Fibroblast of pulmonary artery (primary cell): ENCODE measurements around the gene SPINK8.

Source experiments
- DNase-seq: peaks from one replicate; pipeline ENCODE4 v3.0.0-alpha.2; 2010; ENCODE audit warnings: low read depth
- H3K4me3 ChIP-seq: replicated peaks from 2 replicates; pipeline ENCODE4 v1.5.1; 2011; ENCODE audit warnings: low read depth, mild to moderate bottlenecking, control low read depth, low read length, moderate library complexity
- TF ChIP-seq, protein P1 (sequence below): IDR thresholded peaks from 2 replicates; pipeline ENCODE4 v1.5.1; 2011; ENCODE audit warnings: mild to moderate bottlenecking, control low read depth, low read length, inconsistent platforms; ENCODE audit errors: missing control alignments

SPINK8 gene

DNA sequence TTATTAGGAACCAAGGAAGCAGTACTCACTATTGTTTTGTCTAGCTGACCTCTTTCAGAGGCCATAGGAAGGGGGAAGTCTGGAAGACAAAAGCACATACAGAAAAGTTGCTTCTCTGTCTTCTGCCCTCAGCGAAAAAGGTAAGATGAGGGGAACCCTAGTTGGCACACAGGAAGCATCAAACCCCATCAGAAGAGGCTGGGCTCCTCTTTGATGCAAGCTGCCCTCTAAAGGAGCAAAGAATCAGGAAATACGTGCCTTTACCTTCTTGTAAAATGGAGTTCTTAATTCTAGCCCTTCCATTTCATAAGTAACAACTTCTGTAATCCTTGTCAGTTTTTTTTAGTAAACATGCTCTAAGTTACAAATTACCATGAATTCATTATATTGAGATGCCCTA, 12.5 kb downstream of the SPINK8 start:
- no peak overlapping the region for H3K4me3 ChIP-seq
- no peak for DNase-seq
- TF ChIP-seq, protein P1, sequence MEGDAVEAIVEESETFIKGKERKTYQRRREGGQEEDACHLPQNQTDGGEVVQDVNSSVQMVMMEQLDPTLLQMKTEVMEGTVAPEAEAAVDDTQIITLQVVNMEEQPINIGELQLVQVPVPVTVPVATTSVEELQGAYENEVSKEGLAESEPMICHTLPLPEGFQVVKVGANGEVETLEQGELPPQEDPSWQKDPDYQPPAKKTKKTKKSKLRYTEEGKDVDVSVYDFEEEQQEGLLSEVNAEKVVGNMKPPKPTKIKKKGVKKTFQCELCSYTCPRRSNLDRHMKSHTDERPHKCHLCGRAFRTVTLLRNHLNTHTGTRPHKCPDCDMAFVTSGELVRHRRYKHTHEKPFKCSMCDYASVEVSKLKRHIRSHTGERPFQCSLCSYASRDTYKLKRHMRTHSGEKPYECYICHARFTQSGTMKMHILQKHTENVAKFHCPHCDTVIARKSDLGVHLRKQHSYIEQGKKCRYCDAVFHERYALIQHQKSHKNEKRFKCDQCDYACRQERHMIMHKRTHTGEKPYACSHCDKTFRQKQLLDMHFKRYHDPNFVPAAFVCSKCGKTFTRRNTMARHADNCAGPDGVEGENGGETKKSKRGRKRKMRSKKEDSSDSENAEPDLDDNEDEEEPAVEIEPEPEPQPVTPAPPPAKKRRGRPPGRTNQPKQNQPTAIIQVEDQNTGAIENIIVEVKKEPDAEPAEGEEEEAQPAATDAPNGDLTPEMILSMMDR, result no peak

DNA sequence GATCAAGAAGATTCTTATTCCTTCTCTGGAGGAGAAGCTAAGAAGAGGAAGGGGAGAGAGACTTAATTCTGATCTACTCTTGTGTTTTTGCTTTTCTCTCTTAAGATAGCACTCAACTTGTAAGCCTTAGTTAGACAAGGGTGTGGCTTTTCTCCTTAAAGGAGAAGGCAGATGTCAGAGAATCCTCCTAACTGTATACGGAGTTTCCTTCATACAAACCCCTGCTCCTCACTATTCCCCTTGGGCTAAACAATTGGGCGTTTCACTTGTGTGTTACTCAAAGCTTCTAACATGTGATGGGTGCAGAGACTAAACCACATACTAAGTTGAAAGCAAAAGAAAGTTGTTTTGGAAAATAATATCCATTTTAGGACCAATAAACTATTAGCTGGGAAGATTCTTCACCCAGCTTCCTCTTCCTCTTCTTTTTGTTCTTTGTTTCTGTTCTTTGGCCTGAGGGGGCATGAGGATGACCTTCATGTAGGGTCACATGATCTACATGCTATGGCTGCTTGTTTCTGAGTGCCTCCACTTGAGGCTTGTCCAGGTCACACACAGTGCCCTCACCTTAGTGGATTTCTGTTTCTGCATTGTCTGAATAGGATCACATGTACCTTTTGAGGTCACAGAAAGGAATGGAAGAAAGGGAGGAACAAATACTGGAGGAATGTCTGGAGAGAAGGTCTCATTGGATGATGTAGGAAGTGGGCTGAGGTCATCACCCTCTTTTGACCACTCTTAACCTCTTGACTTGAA, 14.6 kb downstream of the SPINK8 start:
- DNase-seq, result no peak
- H3K4me3 ChIP-seq, result no peak overlapping the region
- TF ChIP-seq, protein P1, result no peak

DNA sequence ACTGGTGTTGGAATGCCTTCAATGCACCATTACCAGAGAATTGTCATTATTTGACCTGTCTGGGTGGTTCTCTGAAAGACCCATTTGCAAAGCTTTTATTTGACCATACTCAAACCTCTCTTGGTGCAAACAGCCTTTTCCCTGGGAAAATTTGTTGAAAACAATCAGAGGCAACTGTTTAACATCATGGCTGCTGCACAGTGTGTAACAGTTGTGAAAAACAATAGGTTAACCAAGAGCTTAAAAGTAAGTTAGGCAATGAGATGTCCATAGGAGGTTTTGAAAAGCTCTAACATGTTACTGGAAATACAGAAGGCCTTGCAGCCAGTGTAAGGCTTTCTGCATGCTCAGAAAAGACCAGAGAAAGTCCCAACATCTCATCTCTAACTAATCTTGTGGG, 18.9 kb downstream of the SPINK8 start:
- TF ChIP-seq, protein P1, result no peak
- no peak for DNase-seq
- H3K4me3 ChIP-seq, result no peak overlapping the region

DNA sequence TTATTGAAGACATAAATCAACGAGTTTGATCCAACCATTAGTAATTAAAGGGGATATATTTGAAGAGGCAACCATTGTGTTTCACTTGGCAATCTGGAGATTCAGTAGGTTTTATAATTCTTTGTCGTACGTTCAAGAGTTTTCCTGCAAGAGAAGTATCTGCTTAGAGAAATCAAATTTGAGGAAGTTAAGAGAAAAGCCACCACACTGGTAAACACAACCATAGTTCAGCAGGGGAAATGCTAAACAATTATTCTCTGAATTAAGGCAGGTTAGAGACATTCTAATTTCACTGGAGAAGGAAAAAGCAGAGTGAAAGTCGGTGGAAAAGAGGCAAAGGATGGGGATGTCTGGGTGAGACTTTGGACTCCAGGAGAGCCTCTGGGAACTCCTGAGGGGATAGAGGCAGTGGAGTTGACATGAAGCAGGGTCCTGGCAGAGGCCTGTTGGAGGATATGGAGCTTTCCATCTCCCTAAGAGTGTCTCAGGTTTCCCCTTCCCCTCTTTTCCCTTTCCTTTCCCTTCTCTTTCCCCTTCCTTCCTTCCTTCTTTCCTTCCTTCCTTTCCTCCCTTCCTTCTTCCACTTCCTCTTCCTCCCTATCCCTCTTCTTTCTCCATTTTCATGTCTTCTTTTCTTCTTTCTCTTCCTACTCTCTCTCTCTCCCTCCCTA, 26.5 kb downstream of the SPINK8 start:
- H3K4me3 ChIP-seq, result no peak overlapping the region
- TF ChIP-seq, protein P1, result no peak
- DNase-seq, result no peak

DNA sequence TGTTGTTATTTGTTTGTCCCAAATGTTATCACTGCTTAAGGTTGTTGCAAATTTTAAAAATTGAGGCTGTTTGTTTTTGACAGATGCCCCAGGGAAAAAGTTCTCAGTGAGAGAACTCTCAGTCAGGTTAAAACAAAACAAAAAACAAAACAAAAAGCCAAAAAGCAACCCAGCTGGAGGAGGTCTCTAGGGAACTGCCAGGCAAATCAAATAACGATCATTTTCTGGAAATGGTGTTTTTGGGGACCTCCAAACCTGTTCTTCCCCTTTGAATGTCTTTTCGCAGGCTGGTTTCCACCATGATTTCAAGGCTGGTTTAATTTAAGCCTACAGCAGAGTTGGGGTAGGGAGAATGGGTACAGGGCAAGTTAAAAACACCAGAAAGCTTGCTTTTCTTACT, 27.2 kb downstream of the SPINK8 start:
- no peak overlapping the region for H3K4me3 ChIP-seq
- DNase-seq, result no peak
- TF ChIP-seq, protein P1, result no peak

DNA sequence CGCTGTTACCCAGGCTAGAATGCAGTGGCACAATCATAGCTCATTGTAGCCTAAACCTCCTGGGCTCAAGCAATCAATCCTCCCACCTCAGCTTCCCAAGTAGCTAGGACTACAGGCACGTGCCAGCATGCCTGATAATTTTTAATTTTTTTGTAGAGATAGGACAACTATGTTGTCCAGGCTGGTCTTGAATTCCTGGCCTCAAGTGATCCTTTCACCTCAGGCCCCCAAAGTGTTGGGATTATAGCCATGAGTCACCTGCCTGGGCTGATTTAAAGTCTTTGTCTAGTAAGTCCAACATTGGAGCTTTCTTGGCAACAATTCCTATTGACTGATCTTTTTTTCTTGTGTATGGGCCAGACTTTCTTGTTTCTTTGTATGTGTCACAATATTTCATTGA, 28.1 kb downstream of the SPINK8 start:
- H3K4me3 ChIP-seq, result no peak overlapping the region
- no peak for DNase-seq
- TF ChIP-seq, protein P1, result no peak

DNA sequence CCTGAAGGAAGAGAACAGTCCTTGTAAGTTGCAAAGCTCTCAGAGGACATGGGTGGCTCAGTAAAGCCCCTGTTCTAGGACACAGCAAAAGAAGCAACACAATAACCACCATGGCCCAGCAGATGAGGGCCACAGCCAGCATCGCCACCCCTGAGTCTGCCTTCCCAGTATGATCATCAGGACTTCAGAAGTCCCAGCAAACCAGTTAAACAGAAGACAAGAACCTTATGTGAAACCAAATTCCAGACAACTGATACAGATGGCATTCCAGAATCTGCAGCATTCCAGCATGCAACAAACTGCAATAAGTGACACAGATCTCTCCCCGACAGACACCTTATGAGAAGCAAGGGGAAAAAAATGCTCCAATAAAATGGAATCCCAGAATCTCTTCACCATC, 30.4 kb downstream of the SPINK8 start:
- no peak overlapping the region for H3K4me3 ChIP-seq
- TF ChIP-seq, protein P1, result no peak
- no peak for DNase-seq
